HG03571 (cell line): ENCODE results near the gene CPT1B.
A peak's percentile ranks its signal among the peaks of the same experiment; 100 is the strongest.
"Not testable (repeated sequence)": the region's sequence is repeated elsewhere in the genome, so short reads cannot be mapped to it uniquely, and the experiment has no call there.

Experiments
- ATAC-seq: cut with Tn5 transposase; IDR thresholded peaks from one replicate; pipeline ENCODE4 v1.9.1; 2021; ENCODE audit not compliant: unreplicated experiment

CPT1B gene

GRCh38 chr22:50577987-50578775 lies at the start of gene CPT1B:
Gene CPT1B, minus strand, starts transcription at chr22:50578427. Its CDS starts 512 bp downstream, at chr22:50577915.
- ATAC-seq = no peak

- ATAC-seq = no peak
Measured at GRCh38 chr22:50626850-50627641, 48.8 kb upstream of the CPT1B start.

- no peak for ATAC-seq
Measured at GRCh38 chr22:50626314-50626849, 48.2 kb upstream of the CPT1B start.

- no peak for ATAC-seq
Measured at GRCh38 chr22:50625568-50626313, 47.5 kb upstream of the CPT1B start.

GRCh38 chr22:50625131-50625567 lies 46.9 kb upstream of the CPT1B start:
- no peak for ATAC-seq

- ATAC-seq = no peak
Measured at GRCh38 chr22:50624347-50625130, 46.3 kb upstream of the CPT1B start.

GRCh38 chr22:50622723-50623327 lies 44.6 kb upstream of the CPT1B start:
- ATAC-seq = no peak

- no peak for ATAC-seq
Measured at GRCh38 chr22:50621948-50622722, 43.9 kb upstream of the CPT1B start.

GRCh38 chr22:50621356-50621880 lies 43.2 kb upstream of the CPT1B start:
- peak; percentile 36 for ATAC-seq

GRCh38 chr22:50620593-50621355 lies 42.5 kb upstream of the CPT1B start:
- peak; percentile 35 for ATAC-seq

GRCh38 chr22:50614296-50614695 lies 36.1 kb upstream of the CPT1B start:
- not testable (repeated sequence) for ATAC-seq

- ATAC-seq = no peak
Measured at GRCh38 chr22:50613291-50613981, 35.2 kb upstream of the CPT1B start.

- no peak for ATAC-seq
Measured at GRCh38 chr22:50612528-50613221, 34.4 kb upstream of the CPT1B start.

GRCh38 chr22:50612168-50612527 lies 33.9 kb upstream of the CPT1B start:
- no peak for ATAC-seq

GRCh38 chr22:50611341-50612060 lies 33.3 kb upstream of the CPT1B start:
- no peak for ATAC-seq

- ATAC-seq = no peak
Measured at GRCh38 chr22:50610581-50610980, 32.4 kb upstream of the CPT1B start.
